Endothelial cell of umbilical vein (primary cell): ENCODE data around the gene CFAP65. TPM values are rescaled to one million over a fixed set of nuclear protein-coding genes. Genes with fewer than 3 reads are reported as not detected.

Experiments used
- Bru-seq: library from RNA; stranded (reverse); fragments of 400-500 nt; gene quantifications from one replicate; lab custom pipeline; 2021; lab: Mats Ljungman, UMichigan
- BruChase-seq, 2 experiments: library from RNA; stranded (reverse); fragments of 400-500 nt; gene quantifications; one replicate each; lab custom pipeline; 2021; lab: Mats Ljungman, UMichigan
- BruUV-seq: library from RNA; stranded (reverse); fragments of 400-500 nt; replicated peaks from 2 replicates; lab custom pipeline; 2021; lab: Mats Ljungman, UMichigan
- CTCF ChIA-PET: fragments of 300-600, 350-600 bp; sonication (Branson Sonifier 250); formaldehyde crosslinking; loops from one replicate; lab custom pipeline; 2021; ENCODE audit warnings: antibody characterized with exemption, inconsistent platforms; lab: Charles Lee
- POLR2A ChIA-PET: fragments of 300-600, 350-600 bp; sonication (Branson Sonifier 250); formaldehyde crosslinking; loops from one replicate; lab custom pipeline; 2021; ENCODE audit warnings: antibody characterized with exemption, inconsistent platforms; lab: Charles Lee
- DNase-seq: peaks from one replicate; pipeline ENCODE4 v3.0.0-alpha.2; 2011; ENCODE audit warnings: low read depth, low spot score
- FAIRE-seq: peaks from 2 replicates; lab custom pipeline; 2011; peaks lifted over from hg19 to GRCh38; lab: Jason Lieb, UNC
- H2AFZ ChIP-seq: 2 replicates; pipeline ENCODE4 v1.6.0; 2012; ENCODE audit warnings: low read depth, low read length, control low read depth, inconsistent platforms
- H3K27ac ChIP-seq: 2 replicates; pipeline ENCODE4 v1.5.1; 2011; ENCODE audit warnings: low read depth, mild to moderate bottlenecking, control low read depth, low read length, moderate library complexity; ENCODE audit not compliant: insufficient read depth
- H3K27me3 ChIP-seq, 2 experiments: 2 replicates each; pipeline versions ENCODE4 v1.6.0 to v1.6.1; 2011; ENCODE audit warnings: low read length in 2 of 2, mixed read lengths in 1 of 2; ENCODE audit not compliant: control insufficient read depth in 2 of 2, insufficient read depth in 2 of 2
- H3K36me3 ChIP-seq, 2 experiments: 2 replicates in 1 of 2; 3 replicates in 1 of 2; pipeline ENCODE4 v1.5.1; 2011; ENCODE audit warnings: low read length in 2 of 2, mild to moderate bottlenecking in 1 of 2, moderate library complexity in 1 of 2; ENCODE audit not compliant: control insufficient read depth in 2 of 2, insufficient read depth in 2 of 2; ENCODE audit errors: extremely low read depth in 1 of 2
- H3K4me1 ChIP-seq: 3 replicates; pipeline ENCODE4 v1.5.1; 2011; ENCODE audit warnings: mild to moderate bottlenecking, low read length; ENCODE audit not compliant: control insufficient read depth, insufficient read depth; ENCODE audit errors: extremely low read depth
- H3K4me2 ChIP-seq: 2 replicates; pipeline ENCODE4 v1.6.1; 2011; ENCODE audit warnings: low read length, control low read depth, mixed read lengths; ENCODE audit not compliant: insufficient read depth
- H3K4me3 ChIP-seq, 3 experiments: fragments of 200-600 bp in 1 of 3; sonication (generic), shearing (Covaris generic) in 1 of 3; replicated peaks in 1 of 3; 2 replicates each; pipeline ENCODE4 v1.5.1; 2011 to 2016; ENCODE audit warnings: control low read depth in 3 of 3, low read length in 3 of 3, mild to moderate bottlenecking in 2 of 3, inconsistent platforms in 1 of 3, low read depth in 1 of 3, moderate library complexity in 1 of 3; ENCODE audit not compliant: insufficient read depth in 1 of 3
- H3K79me2 ChIP-seq: 2 replicates; pipeline ENCODE4 v1.6.0; 2012; ENCODE audit warnings: low read length, inconsistent platforms; ENCODE audit not compliant: control insufficient read depth, insufficient read depth
- H3K9ac ChIP-seq: replicated peaks from 2 replicates; pipeline ENCODE3; 2011; ENCODE audit warnings: low read length, control low read depth; ENCODE audit not compliant: insufficient read depth; ENCODE audit errors: extremely low read depth
- H3K9me1 ChIP-seq: replicated peaks from 3 replicates; pipeline ENCODE4 v1.6.0; 2011; ENCODE audit warnings: mild to moderate bottlenecking, low read length; ENCODE audit not compliant: control insufficient read depth, insufficient read depth; ENCODE audit errors: extremely low read depth
- H3K9me3 ChIP-seq: replicated peaks from 2 replicates; pipeline ENCODE4 v1.5.1; 2012; ENCODE audit warnings: low read length, inconsistent platforms; ENCODE audit not compliant: control insufficient read depth, insufficient read depth
- H4K20me1 ChIP-seq: replicated peaks from 2 replicates; pipeline ENCODE3; 2011; ENCODE audit warnings: mild to moderate bottlenecking, low read length; ENCODE audit not compliant: control insufficient read depth, insufficient read depth; ENCODE audit errors: extremely low read depth
- EZH2 ChIP-seq: IDR thresholded peaks from 2 replicates; pipeline ENCODE4 v1.6.1; 2012; ENCODE audit warnings: borderline replicate concordance, low read depth, mild to moderate bottlenecking, moderate library complexity, low read length, inconsistent platforms; ENCODE audit not compliant: severe bottlenecking
- JUN ChIP-seq: IDR thresholded peaks from 2 replicates; pipeline ENCODE4 v1.6.1; 2011; ENCODE audit warnings: borderline replicate concordance, low read depth; ENCODE audit not compliant: insufficient read length, insufficient read depth
- MAX ChIP-seq: IDR thresholded peaks from 2 replicates; pipeline ENCODE4 v1.6.1; 2011; ENCODE audit not compliant: insufficient read depth, insufficient read length
- MYC ChIP-seq: IDR thresholded peaks from one replicate; pipeline ENCODE4 v1.6.1; 2011; ENCODE audit warnings: mild to moderate bottlenecking, low read depth, low read length
- POLR2A ChIP-seq: IDR thresholded peaks from 2 replicates; pipeline ENCODE4 v1.6.1; 2012; ENCODE audit warnings: low read depth, mild to moderate bottlenecking, control low read depth, low read length
- POLR2AphosphoS5 ChIP-seq: IDR thresholded peaks from 2 replicates; pipeline ENCODE4 v1.6.1; 2012; ENCODE audit warnings: low read depth, mild to moderate bottlenecking, control low read depth, low read length, moderate library complexity; ENCODE audit not compliant: insufficient read depth
- dilution Hi-C: fragments of 300-500 bp; cut with MboI; formaldehyde crosslinking; loops from one replicate; pipeline ENCODE4 v1.15.0; 2019; ENCODE audit warnings: low sequenced_read_pairs; ENCODE audit not compliant: extremely low pct_ligation_motif_present
- intact Hi-C: fragments of 100-400 bp; cut with micrococcal nuclease; formaldehyde crosslinking; loops from one replicate; pipeline ENCODE4 v1.10.0; 2022
- long read RNA-seq: library from polyadenylated mRNA; stranded (forward); transcript quantifications from one replicate; pipeline ENCODE4 v2.0.0, GENCODE V29; 2021
- polyA minus RNA-seq, 3 experiments: library from RNA; depleted of rRNA, polyadenylated mRNA; stranded (reverse); fragments of >200 nt; gene quantifications; 1 replicate in 1 of 3; 2 replicates in 2 of 3; pipeline ENCODE4 v1.2.3, GENCODE V29; 2011
- polyA plus RNA-seq, 4 experiments: library from polyadenylated mRNA; depleted of rRNA in 3 of 4; stranded (reverse) in 3 of 4; unstranded in 1 of 4; fragments of >200 nt; gene quantifications; 2 replicates each; pipeline versions ENCODE4 v1.2.1 to v1.2.3, GENCODE V29; 2011 to 2012; ENCODE audit warnings: missing spikeins in 1 of 4
- total RNA-seq: library from RNA; stranded (reverse); gene quantifications from 2 replicates; pipeline ENCODE4 v1.2.3, GENCODE V29; 2021

CFAP65 gene
- total RNA-seq (not detected in 2 replicates), polyA plus RNA-seq (0.03 TPM in 1 of 2 replicates, not detected in the other), polyA minus RNA-seq (not detected in 2 replicates), Bru-seq, nascent RNA (not detected), BruChase-seq, experiment 1, labeled RNA remaining after a 6-hour chase (percentile 3 among the genes with signal in this experiment), BruChase-seq, experiment 2, labeled RNA remaining after a 2-hour chase (percentile 3 among the genes with signal in this experiment)
- not detected in 2 replicates for polyA plus RNA-seq (2011; cell fraction: cytosol; rRNA removed)
- polyA plus RNA-seq (2011; cell fraction: nucleus; rRNA removed) = 0.03 TPM in 1 of 2 replicates, not detected in the other
- 0.08 TPM in 1 of 2 replicates, not detected in the other for polyA plus RNA-seq (2012)
- not detected for polyA minus RNA-seq (2011; cell fraction: cytosol; rRNA and poly(A)+ RNA removed)
- polyA minus RNA-seq (2011; cell fraction: nucleus; rRNA and poly(A)+ RNA removed) = 0.14 TPM in 1 of 2 replicates, not detected in the other
- long read RNA-seq = 0 reads

- FAIRE-seq (peak; percentile 8), DNase-seq (peak; percentile 40)
- Histone ChIP-seq H3K79me2 (no peaks in the 10 kb centered on the region), H3K9me3 (no peaks in the 10 kb centered on the region), H3K4me1 (no peaks in the 10 kb centered on the region), H3K36me3 (no peaks in the 10 kb centered on the region), H3K9me1 (no peaks in the 10 kb centered on the region), H3K27me3 (peaks cover 18 to 22% of the 10 kb centered on the region in 2 experiments), H3K27ac (no peak within 1 kb of the TSS), H3K4me2 (no peak within 1 kb of the TSS), H3K9ac (no peak within 1 kb of the TSS), H2AFZ (peak within 1 kb of the TSS; percentile 1), H3K4me3 (peak within 1 kb of the TSS in 1 of 3 experiments; percentile 21), H4K20me1 (no peaks in the 10 kb centered on the region)
- POLR2A ChIA-PET = no interaction called here
- TF ChIP-seq MAX = no peak
- no peak for TF ChIP-seq POLR2AphosphoS5
- no peak for TF ChIP-seq MYC
- TF ChIP-seq EZH2 = peak; percentile 44
- TF ChIP-seq JUN = no peak
- TF ChIP-seq POLR2A = no peak
- CTCF ChIA-PET = interaction anchor here (0.6 to 5.6 kb wide), 7 partner anchors 11 to 115 kb away, joined by 3 to 52 read pairs (median 11); no protein-coding TSS in a partner anchor
- no TSS peak for BruUV-seq
- intact Hi-C loops (no loop called here), dilution Hi-C loops (no loop called here)
Observed at GRCh38 chr2:219041252-219041651, at the start of gene CFAP65. Gene CFAP65 (minus strand): TSS chr2:219041516. CDS start chr2:219039048, 2,468 bp downstream.
